GM06990 (cell line): ENCODE results near the gene MYT1.

ENCODE experiments used
- DNase-seq: peaks from one replicate; pipeline ENCODE4 v3.0.0-alpha.2; 2011; ENCODE audit not compliant: insufficient read length; ENCODE audit errors: extremely low read depth
- H3K27me3 ChIP-seq: replicated peaks from 2 replicates; pipeline ENCODE4 v1.6.0; 2011; ENCODE audit warnings: low read length; ENCODE audit not compliant: control insufficient read depth, insufficient read depth
- H3K36me3 ChIP-seq: 2 replicates; pipeline ENCODE4 v1.5.1; 2011; ENCODE audit warnings: low read length; ENCODE audit not compliant: control insufficient read depth, insufficient read depth
- H3K4me3 ChIP-seq: replicated peaks from 2 replicates; pipeline ENCODE4 v1.5.1; 2011; ENCODE audit warnings: low read depth, mild to moderate bottlenecking, control low read depth, low read length
- CTCF ChIP-seq: IDR thresholded peaks from 2 replicates; pipeline ENCODE4 v1.5.1; 2011; ENCODE audit warnings: low read length, control low read depth, mild to moderate bottlenecking, inconsistent platforms; ENCODE audit not compliant: insufficient read depth, poor library complexity, severe bottlenecking

Gene MYT1

GRCh38 chr20:64242003-64242796 is 77.9 kb downstream of the MYT1 start:
- Histone ChIP-seq H3K27me3 (no peaks in the 10 kb centered on the region; the same call in 1 of the 2 replicates), H3K36me3 (no peaks in the 10 kb centered on the region), H3K4me3 (no peak overlapping the region)
- no peak for DNase-seq
- TF ChIP-seq CTCF, result no peak

- Histone ChIP-seq H3K4me3 (no peak overlapping the region), H3K36me3 (no peaks in the 10 kb centered on the region), H3K27me3 (no peaks in the 10 kb centered on the region; the same call in 1 of the 2 replicates)
- TF ChIP-seq CTCF, result no peak
- DNase-seq, result no peak
Measured at GRCh38 chr20:64242797-64243475, 78.7 kb downstream of the MYT1 start.

- H3K4me3 ChIP-seq, result no peak overlapping the region
- TF ChIP-seq CTCF, result no peak
- no peaks in the 10 kb centered on the region for H3K36me3 ChIP-seq
- DNase-seq, result no peak
- H3K27me3 ChIP-seq, result no peaks in the 10 kb centered on the region; the same call in 1 of the 2 replicates
Measured at GRCh38 chr20:64244281-64244805, 80.1 kb downstream of the MYT1 start.

GRCh38 chr20:64244870-64245603 is 80.8 kb downstream of the MYT1 start:
- no peak for TF ChIP-seq CTCF
- no peaks in the 10 kb centered on the region for H3K36me3 ChIP-seq
- no peak overlapping the region for H3K4me3 ChIP-seq
- no peaks in the 10 kb centered on the region; the same call in 1 of the 2 replicates for H3K27me3 ChIP-seq
- no peak for DNase-seq

- Histone ChIP-seq H3K36me3 (no peaks in the 10 kb centered on the region), H3K4me3 (no peak overlapping the region), H3K27me3 (no peaks in the 10 kb centered on the region; the same call in 1 of the 2 replicates)
- TF ChIP-seq CTCF, result no peak
- no peak for DNase-seq
Measured at GRCh38 chr20:64245746-64246595, 81.7 kb downstream of the MYT1 start.
